GM21528 (cell line): ENCODE data around the gene SYNGR1.
"Not testable (repeated sequence)": the region's sequence is repeated elsewhere in the genome, so short reads cannot be mapped to it uniquely, and the experiment has no call there.

ENCODE experiments used
- ATAC-seq: cut with Tn5 transposase; IDR thresholded peaks from one replicate; pipeline ENCODE4 v1.9.1; 2021; ENCODE audit warnings: mild to moderate bottlenecking, moderate library complexity; ENCODE audit not compliant: unreplicated experiment, low FRiP score

SYNGR1 gene

GRCh38 chr22:39316440-39317083 is 33.2 kb upstream of the SYNGR1 start:
- ATAC-seq: no peak

GRCh38 chr22:39317084-39317774 is 32.6 kb upstream of the SYNGR1 start:
- ATAC-seq: no peak

GRCh38 chr22:39317775-39318506 is 31.9 kb upstream of the SYNGR1 start:
- no peak for ATAC-seq

GRCh38 chr22:39318507-39319283 is 31.1 kb upstream of the SYNGR1 start:
- ATAC-seq: peak; percentile 9

GRCh38 chr22:39319284-39320022 is 30.3 kb upstream of the SYNGR1 start, which contains the start of gene RPL3:
RPL3 (minus strand) TSS chr22:39319623; CDS start chr22:39319597, 26 bp downstream.
- peak; percentile 83 for ATAC-seq

- ATAC-seq: not testable (repeated sequence)
Observed at GRCh38 chr22:39320616-39321029, 29.2 kb upstream of the SYNGR1 start.

- no peak for ATAC-seq
Observed at GRCh38 chr22:39325392-39325932, 24.3 kb upstream of the SYNGR1 start.

- ATAC-seq: no peak
Observed at GRCh38 chr22:39327995-39328754, 21.6 kb upstream of the SYNGR1 start.

- not testable (repeated sequence) for ATAC-seq
Observed at GRCh38 chr22:39330553-39330952, 19.2 kb upstream of the SYNGR1 start.

GRCh38 chr22:39332441-39333064 is 17.2 kb upstream of the SYNGR1 start:
- ATAC-seq: no peak

- no peak for ATAC-seq
Observed at GRCh38 chr22:39336411-39336810, 13.4 kb upstream of the SYNGR1 start.

GRCh38 chr22:39339775-39340174 is 10.0 kb upstream of the SYNGR1 start:
- not testable (repeated sequence) for ATAC-seq

- ATAC-seq: no peak
Observed at GRCh38 chr22:39341179-39341578, 8.6 kb upstream of the SYNGR1 start.

- no peak for ATAC-seq
Observed at GRCh38 chr22:39343259-39344045, 6.3 kb upstream of the SYNGR1 start.

- no peak for ATAC-seq
Observed at GRCh38 chr22:39344046-39344390, 5.8 kb upstream of the SYNGR1 start.

- ATAC-seq: no peak
Observed at GRCh38 chr22:39345231-39345630, 4.6 kb upstream of the SYNGR1 start.

GRCh38 chr22:39348909-39349505 is 784 bp upstream of the SYNGR1 start:
- ATAC-seq: no peak
